Mesenchymal stem cell (in vitro differentiated cells and primary cell): ENCODE measurements around the gene SLC39A8.

ENCODE experiments used
- DNase-seq: peaks from one replicate; pipeline ENCODE4 v3.0.0-alpha.2; 2013
- H2AFZ ChIP-seq: one replicate; pipeline ENCODE4 v1.6.1; 2013; ENCODE audit warnings: low read depth, mild to moderate bottlenecking, control low read depth, inconsistent platforms, low read length, moderate library complexity
- H2AK5ac ChIP-seq: 2 replicates; pipeline ENCODE4 v1.6.1; 2013; ENCODE audit warnings: low read length, moderate library complexity, mild to moderate bottlenecking, inconsistent platforms; ENCODE audit not compliant: severe bottlenecking
- H2BK120ac ChIP-seq: one replicate; pipeline ENCODE4 v1.6.1; 2013; ENCODE audit warnings: low read depth, mild to moderate bottlenecking, inconsistent platforms, low read length, moderate library complexity
- H2BK12ac ChIP-seq, 2 experiments: one replicate each; pipeline ENCODE4 v1.6.1; 2013; ENCODE audit warnings: inconsistent platforms in 2 of 2, low read length in 2 of 2, mild to moderate bottlenecking in 2 of 2, moderate library complexity in 2 of 2, control low read depth in 1 of 2
- H2BK15ac ChIP-seq: one replicate; pipeline ENCODE4 v1.6.1; 2013; ENCODE audit warnings: mild to moderate bottlenecking, low read depth, inconsistent platforms; ENCODE audit not compliant: poor library complexity, severe bottlenecking
- H2BK5ac ChIP-seq: 2 replicates; pipeline ENCODE4 v1.6.1; 2013; ENCODE audit warnings: low read depth, mild to moderate bottlenecking, low read length, control low read depth, inconsistent platforms; ENCODE audit not compliant: poor library complexity, severe bottlenecking
- H3K14ac ChIP-seq, 2 experiments: one replicate each; pipeline ENCODE4 v1.6.1; 2013; ENCODE audit warnings: inconsistent platforms in 2 of 2, low read length in 2 of 2, control low read depth in 1 of 2, mild to moderate bottlenecking in 1 of 2, moderate library complexity in 1 of 2
- H3K18ac ChIP-seq, 2 experiments: one replicate each; pipeline ENCODE4 v1.6.1; 2013; ENCODE audit warnings: inconsistent platforms in 2 of 2, low read length in 2 of 2, control low read depth in 1 of 2, low read depth in 1 of 2, mild to moderate bottlenecking in 1 of 2
- H3K23ac ChIP-seq, 2 experiments: one replicate each; pipeline ENCODE4 v1.6.1; 2013; ENCODE audit warnings: inconsistent platforms in 2 of 2, low read length in 2 of 2, mild to moderate bottlenecking in 2 of 2, moderate library complexity in 2 of 2, control low read depth in 1 of 2
- H3K27ac ChIP-seq: 2 replicates; pipeline ENCODE4 v1.5.1; 2013; ENCODE audit warnings: mild to moderate bottlenecking, moderate library complexity, low read length, control low read depth, inconsistent platforms; ENCODE audit not compliant: poor library complexity, severe bottlenecking
- H3K27me3 ChIP-seq, 2 experiments: 2 replicates each; pipeline versions ENCODE4 v1.6.1 to v1.7.0; 2013; ENCODE audit warnings: low read length in 2 of 2, mild to moderate bottlenecking in 2 of 2, moderate library complexity in 2 of 2, control low read depth in 1 of 2, inconsistent platforms in 1 of 2; ENCODE audit not compliant: control insufficient read depth in 1 of 2, insufficient read depth in 1 of 2
- H3K36me3 ChIP-seq, 2 experiments: 2 replicates each; pipeline versions ENCODE4 v1.6.1 to v1.7.0; 2013; ENCODE audit warnings: low read length in 2 of 2, control low read depth in 1 of 2, inconsistent platforms in 1 of 2, low read depth in 1 of 2, mild to moderate bottlenecking in 1 of 2; ENCODE audit not compliant: insufficient read depth in 2 of 2, control insufficient read depth in 1 of 2
- H3K4ac ChIP-seq, 2 experiments: one replicate each; pipeline ENCODE4 v1.6.1; 2013; ENCODE audit warnings: inconsistent platforms in 2 of 2, low read length in 2 of 2, mild to moderate bottlenecking in 2 of 2, moderate library complexity in 2 of 2, control low read depth in 1 of 2, low read depth in 1 of 2
- H3K4me1 ChIP-seq: 2 replicates; pipeline ENCODE4 v1.6.1; 2013; ENCODE audit warnings: low read depth, low read length, control low read depth; ENCODE audit not compliant: control insufficient read depth, insufficient read depth
- H3K4me2 ChIP-seq: 2 replicates; pipeline ENCODE4 v1.6.1; 2013; ENCODE audit warnings: low read length, mild to moderate bottlenecking, inconsistent platforms; ENCODE audit not compliant: poor library complexity, severe bottlenecking
- H3K4me3 ChIP-seq, 2 experiments: 2 replicates each; pipeline versions ENCODE4 v1.5.1 to v1.7.0; 2013; ENCODE audit warnings: low read length in 2 of 2, mild to moderate bottlenecking in 2 of 2, control low read depth in 1 of 2, low read depth in 1 of 2; ENCODE audit not compliant: insufficient read depth in 1 of 2
- H3K79me1 ChIP-seq: replicated peaks from 2 replicates; pipeline ENCODE4 v1.6.1; 2013; ENCODE audit warnings: mild to moderate bottlenecking, control low read depth, low read length, inconsistent platforms; ENCODE audit not compliant: poor library complexity, severe bottlenecking
- H3K9ac ChIP-seq: 2 replicates; pipeline ENCODE4 v1.7.0; 2013; ENCODE audit warnings: mild to moderate bottlenecking, low read length, moderate library complexity
- H3K9me3 ChIP-seq: 2 replicates; pipeline ENCODE4 v1.7.0; 2013; ENCODE audit warnings: mild to moderate bottlenecking, low read length; ENCODE audit not compliant: control insufficient read depth
- H4K8ac ChIP-seq: one replicate; pipeline ENCODE4 v1.6.1; 2013; ENCODE audit warnings: inconsistent platforms, mild to moderate bottlenecking, low read length, moderate library complexity
- H4K91ac ChIP-seq: one replicate; pipeline ENCODE4 v1.6.1; 2013; ENCODE audit warnings: mild to moderate bottlenecking, low read length, inconsistent platforms
- WGBS: methylation state at CpG from one replicate; pipeline ENCODE4 v1.1.7; 2013; ENCODE audit warnings: mixed read lengths; 5-methylcytosine and 5-hydroxymethylcytosine counted together

SLC39A8 gene

GRCh38 chr4:102299354-102300107 is 45.8 kb downstream of the SLC39A8 start:
- no peak overlapping the region for H4K91ac ChIP-seq
- no peak overlapping the region for H3K4me3 ChIP-seq
- peak; percentile 55 for DNase-seq
- no peak overlapping the region for H2AK5ac ChIP-seq
- no peaks in the 10 kb centered on the region for H3K36me3 ChIP-seq
- H3K9ac ChIP-seq, result peak overlapping the region; percentile 12
- WGBS, result 3% methylated on average over 4 of the region's 4 CpGs
- H2BK15ac ChIP-seq, result no peak overlapping the region
- no peak overlapping the region for H2BK120ac ChIP-seq
- H3K4ac ChIP-seq, result no peak overlapping the region
- no peaks in the 10 kb centered on the region for H3K9me3 ChIP-seq
- H3K18ac ChIP-seq, result no peak overlapping the region
- H2AFZ ChIP-seq, result no peak overlapping the region
- H3K4me1 ChIP-seq, result no peaks in the 10 kb centered on the region
- H2BK12ac ChIP-seq, result peak overlapping the region in 1 of 2 experiments; percentile 33
- no peaks in the 10 kb centered on the region for H3K27me3 ChIP-seq
- H3K4me2 ChIP-seq, result no peak overlapping the region
- no peak overlapping the region for H3K23ac ChIP-seq
- no peak overlapping the region for H3K14ac ChIP-seq
- no peak overlapping the region for H2BK5ac ChIP-seq
- H4K8ac ChIP-seq, result no peak overlapping the region
- no peak overlapping the region for H3K27ac ChIP-seq
- H3K79me1 ChIP-seq, result no peaks in the 10 kb centered on the region

- Histone ChIP-seq H3K23ac (no peak overlapping the region), H2BK5ac (no peak overlapping the region), H3K4me3 (no peak overlapping the region), H2BK12ac (no peak overlapping the region), H3K4me1 (no peaks in the 10 kb centered on the region), H2AK5ac (no peak overlapping the region), H2AFZ (no peak overlapping the region), H3K36me3 (no peaks in the 10 kb centered on the region), H3K9ac (no peak overlapping the region), H4K91ac (no peak overlapping the region), H3K14ac (no peak overlapping the region), H2BK15ac (no peak overlapping the region), H3K4me2 (no peak overlapping the region), H3K79me1 (no peaks in the 10 kb centered on the region), H3K4ac (no peak overlapping the region), H3K9me3 (no peaks in the 10 kb centered on the region), H2BK120ac (no peak overlapping the region), H3K27me3 (no peaks in the 10 kb centered on the region), H4K8ac (no peak overlapping the region), H3K27ac (no peak overlapping the region), H3K18ac (no peak overlapping the region)
- DNase-seq, result no peak
- WGBS, result 100% methylated on average over 1 of the region's 1 CpG
Measured at GRCh38 chr4:102298716-102299115, 46.6 kb downstream of the SLC39A8 start.

- Histone ChIP-seq H2BK15ac (no peak overlapping the region), H3K4me1 (no peaks in the 10 kb centered on the region), H2AK5ac (no peak overlapping the region), H3K27ac (no peak overlapping the region), H2AFZ (no peak overlapping the region), H2BK120ac (no peak overlapping the region), H3K4ac (no peak overlapping the region), H3K79me1 (no peaks in the 10 kb centered on the region), H3K4me3 (no peak overlapping the region), H2BK5ac (no peak overlapping the region), H3K14ac (no peak overlapping the region), H3K27me3 (no peaks in the 10 kb centered on the region), H4K8ac (no peak overlapping the region), H3K4me2 (no peak overlapping the region), H3K9me3 (no peaks in the 10 kb centered on the region), H3K36me3 (no peaks in the 10 kb centered on the region), H3K23ac (no peak overlapping the region), H2BK12ac (no peak overlapping the region), H3K18ac (no peak overlapping the region), H4K91ac (no peak overlapping the region), H3K9ac (no peak overlapping the region)
- DNase-seq, result no peak
Measured at GRCh38 chr4:102295153-102295862, 50.0 kb downstream of the SLC39A8 start.

GRCh38 chr4:102288497-102288896 is 56.8 kb downstream of the SLC39A8 start:
- Histone ChIP-seq H2AK5ac (no peak overlapping the region), H3K27me3 (no peaks in the 10 kb centered on the region), H4K8ac (no peak overlapping the region), H3K14ac (no peak overlapping the region), H3K4me3 (no peak overlapping the region), H3K79me1 (no peaks in the 10 kb centered on the region), H2BK15ac (no peak overlapping the region), H3K4me2 (no peak overlapping the region), H3K18ac (no peak overlapping the region), H2AFZ (no peak overlapping the region), H3K23ac (no peak overlapping the region), H4K91ac (no peak overlapping the region), H3K9ac (no peak overlapping the region), H3K36me3 (no peaks in the 10 kb centered on the region), H2BK5ac (no peak overlapping the region), H3K9me3 (no peaks in the 10 kb centered on the region), H3K4ac (no peak overlapping the region), H3K4me1 (no peaks in the 10 kb centered on the region), H3K27ac (no peak overlapping the region), H2BK120ac (no peak overlapping the region), H2BK12ac (no peak overlapping the region)
- no peak for DNase-seq
